Spleen (tissue), 11 donors: ENCODE results near the gene KRTAP24-1. TPM values are rescaled to one million over a fixed set of nuclear protein-coding genes. Genes with fewer than 3 reads are reported as not detected.

Experiments used
- DNase-seq: peaks from one replicate; pipeline ENCODE4 v3.0.0-alpha.2; 2020
- H3K27ac ChIP-seq, 8 donors: fragments of 200-600 bp; sonication (generic) in 7 of 8; 1 replicate in 4 of 8; 2 replicates in 4 of 8; pipeline versions ENCODE4 v1.5.0 to v1.8.0; 2016 to 2021; ENCODE audit warnings: inconsistent platforms in 4 of 8, mild to moderate bottlenecking in 4 of 8, moderate library complexity in 1 of 8
- H3K27me3 ChIP-seq, 7 donors: fragments of 200-600 bp; sonication (generic) in 6 of 7; replicated peaks in 1 of 7; 1 replicate in 4 of 7; 2 replicates in 3 of 7; pipeline versions ENCODE4 v1.5.0 to v1.8.0; 2016 to 2021; ENCODE audit warnings: inconsistent platforms in 3 of 7, mild to moderate bottlenecking in 1 of 7
- H3K36me3 ChIP-seq, 6 donors: fragments of 200-600 bp; sonication (generic) in 5 of 6; 1 replicate in 4 of 6; 2 replicates in 2 of 6; pipeline versions ENCODE4 v1.5.0 to v1.8.0; 2016 to 2021; ENCODE audit warnings: inconsistent platforms in 2 of 6
- H3K4me1 ChIP-seq, 6 donors: fragments of 200-600 bp; sonication (generic) in 5 of 6; 1 replicate in 3 of 6; 2 replicates in 3 of 6; pipeline versions ENCODE4 v1.5.0 to v1.8.0; 2016 to 2021; ENCODE audit warnings: inconsistent platforms in 3 of 6
- H3K4me3 ChIP-seq, 8 donors: fragments of 200-600 bp; sonication (generic) in 7 of 8; 1 replicate in 4 of 8; 2 replicates in 4 of 8; pipeline versions ENCODE4 v1.5.0 to v1.8.0; 2016 to 2021; ENCODE audit warnings: inconsistent platforms in 4 of 8, mild to moderate bottlenecking in 4 of 8, moderate library complexity in 2 of 8
- H3K9me3 ChIP-seq, 8 donors: fragments of 200-600 bp; sonication (generic) in 7 of 8; 1 replicate in 4 of 8; 2 replicates in 4 of 8; pipeline versions ENCODE4 v1.5.0 to v1.8.0; 2016 to 2021; ENCODE audit warnings: inconsistent platforms in 4 of 8
- POLR2A ChIP-seq, 3 donors: fragments of 450-650 bp; IDR thresholded peaks; one replicate each; pipeline ENCODE4 v1.5.1; 2017; ENCODE audit warnings: antibody characterized with exemption in 3 of 3, mild to moderate bottlenecking in 1 of 3
- POLR2AphosphoS5 ChIP-seq, 3 donors: sonication (generic); formaldehyde crosslinking; IDR thresholded peaks; one replicate each; pipeline ENCODE4 v1.5.1; 2017; ENCODE audit warnings: antibody characterized with exemption in 3 of 3
- WGBS, 5 donors: extraction: QIAGEN DNeasy Blood & Tissue Kit in 3 of 5; methylation state at CpG; one replicate each; pipeline versions ENCODE4 v1.1.5 to v1.1.7; 2013 to 2018; 5-methylcytosine and 5-hydroxymethylcytosine counted together
- intact Hi-C: fragments of 100-400 bp; cut with DNase I; formaldehyde crosslinking; loops from one replicate; pipeline ENCODE4 v1.15.0; 2023; ENCODE audit warnings: low total_unique reads
- polyA plus RNA-seq, 3 donors: library from polyadenylated mRNA; stranded (reverse); fragments of 200-250 nt; gene quantifications; one replicate each; pipeline ENCODE4 v1.2.1, GENCODE V29; 2013
- total RNA-seq, 7 donors: library from RNA; depleted of rRNA in 3 of 7; stranded (reverse); fragments of >200 nt in 3 of 7; fragmentation: NEBNext Ultra II Directional in 4 of 7; extraction: Animal tissue kit (Norgen Biotek cat#: 25700) in 4 of 7; gene quantifications; one replicate each; pipeline versions ENCODE4 v1.1.0 to v1.2.1, GENCODE V29; 2016 to 2021
- TF ChIP-seq, protein P1 (sequence below), 11 experiments: fragments of 200-600 bp in 7 of 11; fragments of 450-650 bp in 4 of 11; sonication (generic) in 4 of 11; IDR thresholded peaks in 8 of 11; conservative IDR thresholded peaks in 3 of 11; 1 replicate in 7 of 11; 2 replicates in 4 of 11; pipeline versions ENCODE4 v1.4.0 to v1.8.0; 2016 to 2021; ENCODE audit warnings: antibody characterized with exemption in 11 of 11, inconsistent platforms in 4 of 11, mild to moderate bottlenecking in 1 of 11
- donor health status: healthy with polysubstance abuse.
- donor health status: DM: no; HTN: no; CAD: no; lungs with moderate emphysema.
- donor health status: DM: no; HTN: no; CAD: no.
- donor health status: Bipolar disorder and iron deficiency.
- donor health status: healthy.
- donor health status: DM: no; HTN: no; CAD: no.
- donor health status: DM: yes; HTN: yes; CAD: no.

KRTAP24-1 gene
- total and polyA plus RNA-seq, 10 donors, result not detected

- intact Hi-C loops, result no loop called here
- H3K27ac ChIP-seq, result no peak overlapping the region
- peaks cover 0 to 5% (median 0%) of the 10 kb centered on the region in 8 donors for H3K9me3 ChIP-seq
- TF ChIP-seq, protein P1, sequence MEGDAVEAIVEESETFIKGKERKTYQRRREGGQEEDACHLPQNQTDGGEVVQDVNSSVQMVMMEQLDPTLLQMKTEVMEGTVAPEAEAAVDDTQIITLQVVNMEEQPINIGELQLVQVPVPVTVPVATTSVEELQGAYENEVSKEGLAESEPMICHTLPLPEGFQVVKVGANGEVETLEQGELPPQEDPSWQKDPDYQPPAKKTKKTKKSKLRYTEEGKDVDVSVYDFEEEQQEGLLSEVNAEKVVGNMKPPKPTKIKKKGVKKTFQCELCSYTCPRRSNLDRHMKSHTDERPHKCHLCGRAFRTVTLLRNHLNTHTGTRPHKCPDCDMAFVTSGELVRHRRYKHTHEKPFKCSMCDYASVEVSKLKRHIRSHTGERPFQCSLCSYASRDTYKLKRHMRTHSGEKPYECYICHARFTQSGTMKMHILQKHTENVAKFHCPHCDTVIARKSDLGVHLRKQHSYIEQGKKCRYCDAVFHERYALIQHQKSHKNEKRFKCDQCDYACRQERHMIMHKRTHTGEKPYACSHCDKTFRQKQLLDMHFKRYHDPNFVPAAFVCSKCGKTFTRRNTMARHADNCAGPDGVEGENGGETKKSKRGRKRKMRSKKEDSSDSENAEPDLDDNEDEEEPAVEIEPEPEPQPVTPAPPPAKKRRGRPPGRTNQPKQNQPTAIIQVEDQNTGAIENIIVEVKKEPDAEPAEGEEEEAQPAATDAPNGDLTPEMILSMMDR (IDR thresholded peaks at IDR 0.05 in 8 of 11, conservative IDR thresholded peaks at IDR 0.05 in 3 of 11), result no peak
- TF ChIP-seq POLR2A (IDR thresholded peaks at IDR 0.05), result no peak
- TF ChIP-seq POLR2AphosphoS5 (IDR thresholded peaks at IDR 0.05), result no peak
- H3K27me3 ChIP-seq, result no peaks in the 10 kb centered on the region
- no peak overlapping the region for H3K4me3 ChIP-seq
- no peak for DNase-seq
- no peaks in the 10 kb centered on the region for H3K36me3 ChIP-seq
- H3K4me1 ChIP-seq, result no peaks in the 10 kb centered on the region
- 69 to 78% (median 71%) methylated on average over 2 of the region's 2 CpGs for WGBS, 5 donors
These were observed 49.3 kb downstream of the KRTAP24-1 start for GRCh38 chr21:30233228-30234020.

DNA sequence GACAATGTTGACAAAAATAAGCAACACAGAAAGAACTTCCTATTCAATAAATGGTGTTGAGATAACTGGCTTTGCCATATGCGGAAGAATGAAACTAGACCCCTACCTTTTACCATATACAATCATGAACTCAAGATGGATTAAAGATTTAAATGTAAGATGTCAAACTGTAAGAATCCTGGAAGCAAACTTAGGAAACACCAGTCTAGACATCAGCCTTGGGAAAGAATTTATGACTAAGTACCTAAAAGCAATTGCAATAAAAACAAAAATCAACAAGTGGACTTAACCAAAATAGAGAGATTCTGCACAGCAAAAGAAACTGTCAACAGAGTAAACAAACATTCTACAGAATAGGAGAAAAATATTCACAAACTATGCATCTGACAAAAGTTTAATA is 50.7 kb downstream of the KRTAP24-1 start:
- H3K9me3 ChIP-seq, result peaks cover 0 to 9% (median 0%) of the 10 kb centered on the region in 8 donors
- peaks cover 0 to under 1% (median 0%) of the 10 kb centered on the region in 6 donors for H3K4me1 ChIP-seq
- H3K27ac ChIP-seq, result no peak overlapping the region
- WGBS, 5 donors, result 93 to 100% (median 97%) methylated on average over 1 of the region's 1 CpG
- no peaks in the 10 kb centered on the region for H3K36me3 ChIP-seq
- intact Hi-C loops, result no loop called here
- no peak overlapping the region for H3K4me3 ChIP-seq
- TF ChIP-seq POLR2A (IDR thresholded peaks at IDR 0.05) (no peak), POLR2AphosphoS5 (IDR thresholded peaks at IDR 0.05) (no peak)
- TF ChIP-seq, protein P1 (IDR thresholded peaks at IDR 0.05 in 8 of 11, conservative IDR thresholded peaks at IDR 0.05 in 3 of 11), result no peak
- H3K27me3 ChIP-seq, result no peaks in the 10 kb centered on the region
- no peak for DNase-seq

Other genes with a start within 250 kb of the KRTAP24-1 start
- gene CLDN17, start 116.1 kb downstream of the KRTAP24-1 start, total RNA-seq, result not detected
- not detected for gene CLDN17, start 116.1 kb downstream of the KRTAP24-1 start, polyA plus RNA-seq
- not detected for gene CLDN8, start 66.9 kb downstream of the KRTAP24-1 start, total RNA-seq
- not detected for gene CLDN8, start 66.9 kb downstream of the KRTAP24-1 start, polyA plus RNA-seq
- not detected for gene KRTAP25-1, start 6.6 kb upstream of the KRTAP24-1 start, total RNA-seq
- not detected for gene KRTAP25-1, start 6.6 kb upstream of the KRTAP24-1 start, polyA plus RNA-seq
- not detected for gene KRTAP26-1, start 37.4 kb upstream of the KRTAP24-1 start, total RNA-seq
- not detected for gene KRTAP26-1, start 37.4 kb upstream of the KRTAP24-1 start, polyA plus RNA-seq
- gene KRTAP27-1, start 54.7 kb upstream of the KRTAP24-1 start, total RNA-seq, result not detected
- not detected for gene KRTAP27-1, start 54.7 kb upstream of the KRTAP24-1 start, polyA plus RNA-seq
- not detected for gene KRTAP23-1, start 65.7 kb upstream of the KRTAP24-1 start, total RNA-seq
- gene KRTAP23-1, start 65.7 kb upstream of the KRTAP24-1 start, polyA plus RNA-seq, result not detected
- gene KRTAP13-2, start 89.3 kb upstream of the KRTAP24-1 start, total RNA-seq, result not detected
- not detected for gene KRTAP13-2, start 89.3 kb upstream of the KRTAP24-1 start, polyA plus RNA-seq
- not detected for gene KRTAP13-1, start 113.1 kb upstream of the KRTAP24-1 start, total RNA-seq
- gene KRTAP13-1, start 113.1 kb upstream of the KRTAP24-1 start, polyA plus RNA-seq, result not detected
- gene KRTAP13-3, start 143.0 kb upstream of the KRTAP24-1 start, total RNA-seq, result not detected
- not detected for gene KRTAP13-3, start 143.0 kb upstream of the KRTAP24-1 start, polyA plus RNA-seq
- gene KRTAP13-4, start 147.3 kb upstream of the KRTAP24-1 start, total RNA-seq, result not detected
- gene KRTAP13-4, start 147.3 kb upstream of the KRTAP24-1 start, polyA plus RNA-seq, result not detected
- not detected for gene KRTAP15-1, start 157.3 kb upstream of the KRTAP24-1 start, total RNA-seq
- not detected for gene KRTAP15-1, start 157.3 kb upstream of the KRTAP24-1 start, polyA plus RNA-seq
- gene KRTAP19-1, start 197.4 kb upstream of the KRTAP24-1 start, total RNA-seq, result not detected
- not detected for gene KRTAP19-1, start 197.4 kb upstream of the KRTAP24-1 start, polyA plus RNA-seq
- gene KRTAP19-2, start 204.5 kb upstream of the KRTAP24-1 start, total RNA-seq, result not detected
- not detected for gene KRTAP19-2, start 204.5 kb upstream of the KRTAP24-1 start, polyA plus RNA-seq
- gene KRTAP19-3, start 209.1 kb upstream of the KRTAP24-1 start, total RNA-seq, result not detected
- not detected for gene KRTAP19-3, start 209.1 kb upstream of the KRTAP24-1 start, polyA plus RNA-seq
- gene KRTAP19-4, start 214.2 kb upstream of the KRTAP24-1 start, total RNA-seq, result not detected
- gene KRTAP19-4, start 214.2 kb upstream of the KRTAP24-1 start, polyA plus RNA-seq, result not detected
- gene KRTAP19-5, start 219.2 kb upstream of the KRTAP24-1 start, total RNA-seq, result not detected
- gene KRTAP19-5, start 219.2 kb upstream of the KRTAP24-1 start, polyA plus RNA-seq, result not detected